Fibroblast of lung (primary cell): ENCODE data around the gene SYT3.
"Not testable (repeated sequence)": the region's sequence is repeated elsewhere in the genome, so short reads cannot be mapped to it uniquely, and the experiment has no call there.

Experiments
- CTCF ChIP-seq, 2 donors: IDR thresholded peaks in 1 of 2; conservative IDR thresholded peaks in 1 of 2; 1 replicate in 1 of 2; 2 replicates in 1 of 2; pipeline ENCODE4 v1.5.1; 2011 to 2012; ENCODE audit warnings: low read length in 2 of 2, control low read depth in 1 of 2, inconsistent platforms in 1 of 2, low read depth in 1 of 2, mild to moderate bottlenecking in 1 of 2
- EZH2 ChIP-seq: IDR thresholded peaks from 2 replicates; pipeline ENCODE4 v1.5.1; 2012; ENCODE audit warnings: low read length, control low read depth, mild to moderate bottlenecking; ENCODE audit errors: missing control alignments

DNA sequence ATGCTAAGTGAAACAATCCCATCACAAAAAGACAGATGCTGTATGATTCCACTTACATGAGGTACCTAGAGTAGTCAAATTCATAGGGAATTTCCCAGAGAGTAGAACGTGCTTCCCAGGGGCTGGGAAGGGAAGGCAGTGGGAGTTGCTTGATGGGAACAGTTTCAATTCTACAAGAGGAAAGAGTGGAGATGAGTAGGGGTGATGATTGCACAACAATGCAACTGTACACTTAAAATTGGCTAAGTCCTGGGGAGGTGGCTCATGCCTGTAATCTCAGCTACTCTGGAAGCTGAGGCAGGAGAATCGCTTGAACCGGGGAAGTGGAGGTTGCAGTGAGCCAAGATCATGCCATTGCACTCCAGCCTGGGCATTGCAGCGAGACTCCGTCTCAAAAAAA is 21.3 kb downstream of the SYT3 start:
- not testable (repeated sequence) for TF ChIP-seq CTCF (conservative IDR thresholded peaks at IDR 0.05 in 1 of 2, IDR thresholded peaks at IDR 0.05 in 1 of 2; ENCODE audit: low read depth in 1 of 2, low read length in 2 of 2); EZH2
